HG03457 (cell line): ENCODE data around the gene TMEM260.

Experiments
- ATAC-seq: cut with Tn5 transposase; IDR thresholded peaks from one replicate; pipeline ENCODE4 v1.9.1; 2021; ENCODE audit warnings: moderate number of reproducible peaks; ENCODE audit not compliant: unreplicated experiment

TMEM260 gene

GRCh38 chr14:56579345-56580220, at the start of gene TMEM260:
Gene TMEM260 (plus strand): TSS chr14:56579798. CDS start chr14:56579915, 117 bp downstream.
- peak; percentile 73 for ATAC-seq

- ATAC-seq: no peak
Measured at GRCh38 chr14:56532546-56532945, 47.1 kb upstream of the TMEM260 start.

GRCh38 chr14:56534656-56535055, 44.9 kb upstream of the TMEM260 start:
- ATAC-seq: no peak

- ATAC-seq: no peak
Measured at GRCh38 chr14:56539862-56540261, 39.7 kb upstream of the TMEM260 start.

GRCh38 chr14:56543436-56543835, 36.2 kb upstream of the TMEM260 start:
- no peak for ATAC-seq

- no peak for ATAC-seq
Measured at GRCh38 chr14:56549721-56550120, 29.9 kb upstream of the TMEM260 start.

GRCh38 chr14:56552615-56553014, 27.0 kb upstream of the TMEM260 start:
- no peak for ATAC-seq

- no peak for ATAC-seq
Measured at GRCh38 chr14:56554301-56554700, 25.3 kb upstream of the TMEM260 start.

- ATAC-seq: no peak
Measured at GRCh38 chr14:56555921-56556570, 23.6 kb upstream of the TMEM260 start.

GRCh38 chr14:56559182-56559581, 20.4 kb upstream of the TMEM260 start:
- ATAC-seq: no peak

GRCh38 chr14:56561606-56562005, 18.0 kb upstream of the TMEM260 start:
- ATAC-seq: no peak

GRCh38 chr14:56562883-56563282, 16.7 kb upstream of the TMEM260 start:
- ATAC-seq: no peak

- no peak for ATAC-seq
Measured at GRCh38 chr14:56569174-56569573, 10.4 kb upstream of the TMEM260 start.

- no peak for ATAC-seq
Measured at GRCh38 chr14:56570295-56570694, 9.3 kb upstream of the TMEM260 start.

GRCh38 chr14:56580221-56580711, 668 bp downstream of the TMEM260 start:
- peak; percentile 36 for ATAC-seq

- ATAC-seq: no peak
Measured at GRCh38 chr14:56581041-56581727, 1.6 kb downstream of the TMEM260 start.

- ATAC-seq: no peak
Measured at GRCh38 chr14:56585461-56586084, 6.0 kb downstream of the TMEM260 start.

GRCh38 chr14:56587701-56588100, 8.1 kb downstream of the TMEM260 start:
- ATAC-seq: no peak

GRCh38 chr14:56590535-56590960, 10.9 kb downstream of the TMEM260 start:
- ATAC-seq: no peak

- ATAC-seq: no peak
Measured at GRCh38 chr14:56592746-56593544, 13.3 kb downstream of the TMEM260 start.
